ENCODE measurements around the gene SRCIN1. TPM values are rescaled to one million over a fixed set of nuclear protein-coding genes. Genes with fewer than 3 reads are reported as not detected.

Gene SRCIN1
- total RNA-seq, 1 experiment from 2014 or later, result 25.8 TPM

GRCh38 chr17:38579083-38579480 lies 26.7 kb downstream of the SRCIN1 start:
- no peak overlapping the region for H3K4me3 ChIP-seq (ENCODE audit: low read depth, low read length)
- H3K36me3 ChIP-seq (ENCODE audit: control insufficient read depth, insufficient read depth, low read length), result no peaks in the 10 kb centered on the region; the same call in 1 of the 2 replicates
- ChIA-PET CTCF (interaction anchor here (1.1 kb wide), 1 partner anchor 21 kb away, joined by 7 read pairs; no protein-coding TSS in a partner anchor), POLR2A (no interaction called here)
- no peak overlapping the region for H3K27ac Mint-ChIP-seq (ENCODE audit: unreplicated experiment)
- no peaks in the 10 kb centered on the region for H3K9me3 ChIP-seq
- H3K4me1 Mint-ChIP-seq (ENCODE audit: low read depth, unreplicated experiment), result no peaks in the 10 kb centered on the region
- no peak overlapping the region for H3K4me3 Mint-ChIP-seq (ENCODE audit: unreplicated experiment)
- H3K27me3 ChIP-seq (replicated peaks; ENCODE audit: control insufficient read depth, insufficient read depth, low read length), result no peaks in the 10 kb centered on the region
- H3K27me3 Mint-ChIP-seq (ENCODE audit: insufficient read depth, unreplicated experiment), result no peaks in the 10 kb centered on the region
- DNase-seq, result no peak
- H3K4me1 ChIP-seq, result no peaks in the 10 kb centered on the region
- intact Hi-C loops (cut with micrococcal nuclease; ENCODE audit: unreplicated experiment), result no loop called here
- no peak for TF ChIP-seq CTCF (IDR thresholded peaks at IDR 0.05; ENCODE audit: insufficient read depth in 1 of 2, low read depth in 1 of 2, low read length in 1 of 2, severe bottlenecking in 1 of 2, unreplicated experiment in 1 of 2)
- no TSS peak for BruUV-seq (replicated peaks)
- no peaks in the 10 kb centered on the region for H3K36me3 Mint-ChIP-seq (ENCODE audit: insufficient read depth, unreplicated experiment)
- no peaks in the 10 kb centered on the region for H3K9me3 Mint-ChIP-seq (ENCODE audit: unreplicated experiment)

- no peaks in the 10 kb centered on the region for H3K27me3 Mint-ChIP-seq (ENCODE audit: insufficient read depth, unreplicated experiment)
- peak in 1 of 2 experiments; percentile 63 for DNase-seq
- Histone ChIP-seq H3K27me3 (replicated peaks; ENCODE audit: control insufficient read depth, insufficient read depth, low read length) (no peaks in the 10 kb centered on the region), H3K36me3 (ENCODE audit: control insufficient read depth, insufficient read depth, low read length) (no peaks in the 10 kb centered on the region; the same call in 1 of the 2 replicates), H3K4me1 (no peaks in the 10 kb centered on the region), H3K4me3 (ENCODE audit: low read depth, low read length) (no peak overlapping the region), H3K9me3 (no peaks in the 10 kb centered on the region)
- ChIA-PET POLR2A (no interaction called here), CTCF (no interaction called here)
- BruUV-seq (replicated peaks), result no TSS peak
- no peaks in the 10 kb centered on the region for H3K4me1 Mint-ChIP-seq (ENCODE audit: low read depth, unreplicated experiment)
- TF ChIP-seq CTCF (IDR thresholded peaks at IDR 0.05; ENCODE audit: insufficient read depth in 1 of 2, low read depth in 1 of 2, low read length in 1 of 2, severe bottlenecking in 1 of 2, unreplicated experiment in 1 of 2), result no peak
- H3K27ac Mint-ChIP-seq (ENCODE audit: unreplicated experiment), result no peak overlapping the region
- no peaks in the 10 kb centered on the region for H3K36me3 Mint-ChIP-seq (ENCODE audit: insufficient read depth, unreplicated experiment)
- intact Hi-C loops (cut with micrococcal nuclease; ENCODE audit: unreplicated experiment), result no loop called here
- H3K9me3 Mint-ChIP-seq (ENCODE audit: unreplicated experiment), result no peaks in the 10 kb centered on the region
- H3K4me3 Mint-ChIP-seq (ENCODE audit: unreplicated experiment), result peak overlapping the region; percentile 32
Measured at GRCh38 chr17:38578229-38579082, 27.3 kb downstream of the SRCIN1 start.

- no peaks in the 10 kb centered on the region for H3K4me1 Mint-ChIP-seq (ENCODE audit: low read depth, unreplicated experiment)
- no peak for DNase-seq
- H3K4me3 ChIP-seq (ENCODE audit: low read depth, low read length), result no peak overlapping the region
- no peaks in the 10 kb centered on the region for H3K9me3 Mint-ChIP-seq (ENCODE audit: unreplicated experiment)
- POLR2A ChIA-PET, result no interaction called here
- H3K4me1 ChIP-seq, result no peaks in the 10 kb centered on the region
- no peaks in the 10 kb centered on the region; the same call in 1 of the 2 replicates for H3K36me3 ChIP-seq (ENCODE audit: control insufficient read depth, insufficient read depth, low read length)
- CTCF ChIA-PET, result interaction anchor here (2.2 kb wide), 1 partner anchor 19 kb away, joined by 9 read pairs; no protein-coding TSS in a partner anchor
- no peak overlapping the region for H3K27ac Mint-ChIP-seq (ENCODE audit: unreplicated experiment)
- H3K4me3 Mint-ChIP-seq (ENCODE audit: unreplicated experiment), result peak overlapping the region; percentile 32
- H3K36me3 Mint-ChIP-seq (ENCODE audit: insufficient read depth, unreplicated experiment), result no peaks in the 10 kb centered on the region
- TF ChIP-seq CTCF (IDR thresholded peaks at IDR 0.05; ENCODE audit: insufficient read depth in 1 of 2, low read depth in 1 of 2, low read length in 1 of 2, severe bottlenecking in 1 of 2, unreplicated experiment in 1 of 2), result no peak
- H3K27me3 Mint-ChIP-seq (ENCODE audit: insufficient read depth, unreplicated experiment), result no peaks in the 10 kb centered on the region
- H3K27me3 ChIP-seq (replicated peaks; ENCODE audit: control insufficient read depth, insufficient read depth, low read length), result no peaks in the 10 kb centered on the region
- intact Hi-C loops (cut with micrococcal nuclease; ENCODE audit: unreplicated experiment), result no loop called here
- no TSS peak for BruUV-seq (replicated peaks)
- H3K9me3 ChIP-seq, result no peaks in the 10 kb centered on the region
Measured at GRCh38 chr17:38577645-38578173, 28.0 kb downstream of the SRCIN1 start.
